Epithelial cell of esophagus (primary cell): Measurements from ENCODE around the gene CFAP54.

Experiments used
- DNase-seq: peaks from one replicate; pipeline ENCODE4 v3.0.0; 2010; ENCODE audit warnings: low read depth
- H3K4me3 ChIP-seq: 2 replicates; pipeline ENCODE4 v1.5.1; 2011; ENCODE audit warnings: mild to moderate bottlenecking, low read length, control low read depth
- TF ChIP-seq, protein P1 (sequence below): IDR thresholded peaks from 2 replicates; pipeline ENCODE4 v1.5.1; 2011; ENCODE audit warnings: low read depth, mild to moderate bottlenecking, low read length, control low read depth, inconsistent platforms; ENCODE audit not compliant: insufficient read depth; ENCODE audit errors: missing control alignments

The CFAP54 gene

GRCh38 chr12:96862326-96862725 is 372.9 kb downstream of the CFAP54 start:
- TF ChIP-seq, protein P1, sequence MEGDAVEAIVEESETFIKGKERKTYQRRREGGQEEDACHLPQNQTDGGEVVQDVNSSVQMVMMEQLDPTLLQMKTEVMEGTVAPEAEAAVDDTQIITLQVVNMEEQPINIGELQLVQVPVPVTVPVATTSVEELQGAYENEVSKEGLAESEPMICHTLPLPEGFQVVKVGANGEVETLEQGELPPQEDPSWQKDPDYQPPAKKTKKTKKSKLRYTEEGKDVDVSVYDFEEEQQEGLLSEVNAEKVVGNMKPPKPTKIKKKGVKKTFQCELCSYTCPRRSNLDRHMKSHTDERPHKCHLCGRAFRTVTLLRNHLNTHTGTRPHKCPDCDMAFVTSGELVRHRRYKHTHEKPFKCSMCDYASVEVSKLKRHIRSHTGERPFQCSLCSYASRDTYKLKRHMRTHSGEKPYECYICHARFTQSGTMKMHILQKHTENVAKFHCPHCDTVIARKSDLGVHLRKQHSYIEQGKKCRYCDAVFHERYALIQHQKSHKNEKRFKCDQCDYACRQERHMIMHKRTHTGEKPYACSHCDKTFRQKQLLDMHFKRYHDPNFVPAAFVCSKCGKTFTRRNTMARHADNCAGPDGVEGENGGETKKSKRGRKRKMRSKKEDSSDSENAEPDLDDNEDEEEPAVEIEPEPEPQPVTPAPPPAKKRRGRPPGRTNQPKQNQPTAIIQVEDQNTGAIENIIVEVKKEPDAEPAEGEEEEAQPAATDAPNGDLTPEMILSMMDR, result no peak
- DNase-seq, result no peak

GRCh38 chr12:96864335-96864734 is 375.0 kb downstream of the CFAP54 start:
- no peak for DNase-seq
- TF ChIP-seq, protein P1, result no peak
- H3K4me3 ChIP-seq, result no peak overlapping the region

More at GRCh38 chr12:96862326-96862725, 372.9 kb downstream of the CFAP54 start:
- no peak overlapping the region for H3K4me3 ChIP-seq

DNA sequence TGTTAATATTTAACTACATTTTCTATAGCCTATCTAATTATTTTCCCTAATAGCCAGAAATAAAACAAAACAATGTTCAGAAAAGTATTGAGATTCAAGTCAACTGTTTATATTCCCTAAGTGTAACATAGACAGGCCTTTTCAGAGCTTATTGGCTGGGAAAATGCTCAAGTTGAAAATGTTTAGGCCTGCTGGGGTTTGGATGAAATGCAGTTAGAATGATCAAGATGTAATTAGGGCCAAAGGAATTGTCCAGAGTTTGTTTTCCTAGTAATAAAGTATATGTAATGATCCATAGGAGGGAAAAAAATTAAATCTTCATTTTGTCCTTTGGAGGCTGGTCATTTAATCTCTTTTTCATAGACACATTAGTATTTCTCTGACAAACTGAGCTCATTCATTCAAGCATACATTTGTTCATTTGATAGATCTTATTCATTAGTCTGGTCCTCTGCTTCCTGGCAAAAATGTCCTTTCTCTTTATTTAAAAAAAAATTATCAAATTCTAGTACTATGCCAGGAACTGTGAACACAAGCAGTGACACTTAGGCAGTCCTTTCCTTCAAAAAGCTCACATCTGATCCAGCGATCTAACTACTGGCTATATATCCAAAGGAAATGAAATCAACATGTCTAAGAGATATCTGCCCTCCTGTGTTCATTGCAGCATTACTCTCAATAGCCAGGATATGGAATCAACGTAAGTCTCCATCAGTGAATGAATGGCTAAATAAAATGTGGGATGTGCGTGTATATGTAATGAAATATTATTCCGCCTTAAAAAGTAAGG is 377.6 kb downstream of the CFAP54 start:
- TF ChIP-seq, protein P1, result no peak
- DNase-seq, result no peak
- no peak overlapping the region for H3K4me3 ChIP-seq

DNA sequence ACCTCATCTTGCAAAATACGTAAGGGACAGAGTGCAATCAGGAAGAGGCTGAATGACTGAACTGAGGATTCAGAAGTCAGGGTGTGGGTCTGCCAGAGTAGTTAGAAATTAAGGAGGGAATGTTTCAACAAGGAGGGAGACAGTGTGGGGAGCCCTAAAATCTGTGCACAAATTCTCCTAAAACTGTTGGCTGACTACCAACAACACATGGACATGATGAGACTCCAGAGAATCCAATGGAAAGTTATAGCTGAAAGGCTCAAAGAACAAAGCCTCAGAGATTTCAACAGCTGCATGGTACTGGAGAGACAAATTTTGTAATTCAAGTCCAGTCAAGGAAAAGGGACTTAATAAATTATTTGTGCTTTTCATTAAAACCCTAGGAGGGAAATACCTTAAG is 381.6 kb downstream of the CFAP54 start:
- DNase-seq, result no peak
- H3K4me3 ChIP-seq, result no peak overlapping the region
- TF ChIP-seq, protein P1, result no peak

DNA sequence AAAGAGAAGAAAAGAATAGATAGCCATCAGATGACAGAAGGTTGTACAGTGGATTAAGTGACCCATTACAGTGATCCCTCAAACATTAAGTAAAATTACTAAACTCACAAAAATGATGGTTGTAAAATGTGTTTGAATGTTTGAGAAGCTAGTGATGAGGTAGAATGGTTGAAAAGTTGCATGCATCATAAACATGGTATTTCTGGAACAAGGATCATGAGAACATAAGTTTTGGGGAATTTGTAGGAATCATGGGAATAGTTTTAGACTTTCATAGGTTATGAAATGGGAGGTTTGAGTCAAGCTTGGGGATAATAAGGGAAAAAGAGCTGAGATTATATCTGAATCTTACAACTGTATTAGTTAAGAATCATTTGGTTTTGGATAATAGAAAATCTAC is 383.6 kb downstream of the CFAP54 start:
- no peak overlapping the region for H3K4me3 ChIP-seq
- no peak for DNase-seq
- TF ChIP-seq, protein P1, result no peak

GRCh38 chr12:96874211-96874610 is 384.8 kb downstream of the CFAP54 start:
- DNase-seq, result no peak
- TF ChIP-seq, protein P1, result no peak
- H3K4me3 ChIP-seq, result no peak overlapping the region

GRCh38 chr12:96876966-96877365 is 387.6 kb downstream of the CFAP54 start:
- peak; percentile 47 for DNase-seq

More at GRCh38 chr12:96876966-96877365, 387.6 kb downstream of the CFAP54 start:
- TF ChIP-seq, protein P1, result no peak
- no peak overlapping the region for H3K4me3 ChIP-seq
